ENCODE measurements around the gene PADI1. TPM values are rescaled to one million over a fixed set of nuclear protein-coding genes. Genes with fewer than 3 reads are reported as not detected.

PADI1 gene
- total RNA-seq, 1 experiment from 2014 or later: not detected

DNA sequence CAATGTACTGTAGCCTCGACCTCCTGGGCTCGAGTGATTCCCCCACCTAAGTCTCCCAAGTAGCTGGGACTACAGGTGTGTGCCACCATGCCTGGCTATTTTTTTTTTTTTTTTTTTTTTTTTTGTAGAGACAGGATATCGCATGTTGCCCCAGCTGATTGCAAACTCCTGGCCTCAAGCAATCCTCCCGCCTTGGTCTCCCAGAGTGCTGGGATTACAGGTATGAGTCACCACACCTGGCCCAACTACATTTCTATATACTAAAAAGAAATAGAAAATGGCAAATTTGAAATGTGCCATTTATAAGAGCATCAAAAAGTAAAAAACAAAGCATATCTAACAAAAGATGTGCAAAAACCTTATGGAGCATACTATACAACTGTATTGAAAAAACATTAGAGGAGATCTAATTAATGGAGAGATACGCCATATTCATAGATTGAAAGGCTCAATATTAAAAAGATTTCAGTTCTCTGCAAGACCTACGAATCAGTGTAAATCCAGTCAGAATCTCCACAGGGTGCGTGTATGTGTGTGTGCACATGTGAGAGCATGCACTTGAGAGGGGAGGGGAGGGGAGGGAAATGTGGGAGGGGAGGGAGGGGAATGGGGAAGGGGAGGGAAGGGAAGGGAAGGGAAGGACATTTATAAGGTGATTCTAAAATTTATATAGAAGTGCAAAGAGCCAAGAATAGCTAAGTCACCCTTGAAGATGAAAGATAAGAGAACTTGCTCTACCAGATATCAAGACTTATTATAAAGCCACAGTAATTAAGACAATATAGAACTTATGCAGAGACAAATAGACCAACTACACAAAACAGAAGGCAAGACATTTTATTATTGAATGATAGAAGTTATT, 87.6 kb downstream of the PADI1 start:
- BruUV-seq (replicated peaks): no TSS peak
- no peaks in the 10 kb centered on the region for H3K9me3 ChIP-seq
- CTCF ChIA-PET: no interaction called here
- Mint-ChIP-seq H3K27me3 (ENCODE audit: insufficient read depth, unreplicated experiment) (peaks cover 6% of the 10 kb centered on the region), H3K4me3 (ENCODE audit: unreplicated experiment) (no peak overlapping the region), H3K36me3 (ENCODE audit: insufficient read depth, unreplicated experiment) (no peaks in the 10 kb centered on the region), H3K4me1 (ENCODE audit: low read depth, unreplicated experiment) (no peaks in the 10 kb centered on the region), H3K9me3 (ENCODE audit: unreplicated experiment) (no peaks in the 10 kb centered on the region), H3K27ac (ENCODE audit: unreplicated experiment) (no peak overlapping the region)
- H3K27me3 ChIP-seq (replicated peaks; ENCODE audit: control insufficient read depth, insufficient read depth, low read length): no peaks in the 10 kb centered on the region
- POLR2A ChIA-PET: no interaction called here
- no peak for DNase-seq
- no peak overlapping the region for H3K4me3 ChIP-seq (ENCODE audit: low read depth, low read length)
- H3K4me1 ChIP-seq: no peaks in the 10 kb centered on the region
- intact Hi-C loops (cut with micrococcal nuclease; ENCODE audit: unreplicated experiment): no loop called here
- no peaks in the 10 kb centered on the region for H3K36me3 ChIP-seq (ENCODE audit: control insufficient read depth, insufficient read depth, low read length)
- TF ChIP-seq CTCF (IDR thresholded peaks at IDR 0.05; ENCODE audit: insufficient read depth in 1 of 2, low read depth in 1 of 2, low read length in 1 of 2, severe bottlenecking in 1 of 2, unreplicated experiment in 1 of 2): no peak

GRCh38 chr1:17293681-17294425, 88.9 kb downstream of the PADI1 start:
- Mint-ChIP-seq H3K4me1 (ENCODE audit: low read depth, unreplicated experiment) (no peaks in the 10 kb centered on the region), H3K36me3 (ENCODE audit: insufficient read depth, unreplicated experiment) (no peaks in the 10 kb centered on the region), H3K9me3 (ENCODE audit: unreplicated experiment) (peaks cover 2% of the 10 kb centered on the region), H3K27me3 (ENCODE audit: insufficient read depth, unreplicated experiment) (peaks cover 6% of the 10 kb centered on the region), H3K4me3 (ENCODE audit: unreplicated experiment) (no peak overlapping the region), H3K27ac (ENCODE audit: unreplicated experiment) (no peak overlapping the region)
- Histone ChIP-seq H3K27me3 (replicated peaks; ENCODE audit: control insufficient read depth, insufficient read depth, low read length) (no peaks in the 10 kb centered on the region), H3K36me3 (ENCODE audit: control insufficient read depth, insufficient read depth, low read length) (no peaks in the 10 kb centered on the region), H3K9me3 (no peaks in the 10 kb centered on the region), H3K4me1 (no peaks in the 10 kb centered on the region), H3K4me3 (ENCODE audit: low read depth, low read length) (no peak overlapping the region)
- ChIA-PET CTCF (no interaction called here), POLR2A (no interaction called here)
- intact Hi-C loops (cut with micrococcal nuclease; ENCODE audit: unreplicated experiment): no loop called here
- BruUV-seq (replicated peaks): no TSS peak
- no peak for TF ChIP-seq CTCF (IDR thresholded peaks at IDR 0.05; ENCODE audit: insufficient read depth in 1 of 2, low read depth in 1 of 2, low read length in 1 of 2, severe bottlenecking in 1 of 2, unreplicated experiment in 1 of 2)
- no peak for DNase-seq

DNA sequence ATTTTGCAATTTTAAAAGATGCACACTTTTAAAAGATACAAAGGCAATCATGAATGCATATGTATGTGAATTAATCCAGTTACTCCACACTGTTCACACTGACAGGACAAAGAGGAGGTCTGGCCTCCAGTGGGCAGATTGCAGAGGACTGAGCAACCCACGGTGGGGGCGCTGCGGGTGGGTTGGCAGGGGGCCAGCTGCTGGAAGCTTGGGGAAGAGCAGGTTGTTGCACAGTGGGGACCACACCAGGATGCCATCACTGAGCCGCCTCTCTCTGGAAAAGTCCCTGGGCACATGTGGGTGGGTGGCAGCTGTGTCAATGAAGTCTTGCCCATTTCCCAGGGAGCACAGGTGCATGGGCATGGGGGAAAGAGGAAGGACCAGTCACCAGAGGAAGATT, 90.4 kb downstream of the PADI1 start:
- H3K4me3 Mint-ChIP-seq (ENCODE audit: unreplicated experiment): no peak overlapping the region
- CTCF ChIA-PET: no interaction called here
- no peaks in the 10 kb centered on the region for H3K27me3 ChIP-seq (replicated peaks; ENCODE audit: control insufficient read depth, insufficient read depth, low read length)
- intact Hi-C loops (cut with micrococcal nuclease; ENCODE audit: unreplicated experiment): no loop called here
- no peaks in the 10 kb centered on the region for H3K4me1 Mint-ChIP-seq (ENCODE audit: low read depth, unreplicated experiment)
- H3K9me3 Mint-ChIP-seq (ENCODE audit: unreplicated experiment): peaks cover 9% of the 10 kb centered on the region
- H3K4me1 ChIP-seq: no peaks in the 10 kb centered on the region
- no peaks in the 10 kb centered on the region for H3K36me3 Mint-ChIP-seq (ENCODE audit: insufficient read depth, unreplicated experiment)
- H3K36me3 ChIP-seq (ENCODE audit: control insufficient read depth, insufficient read depth, low read length): no peaks in the 10 kb centered on the region
- no peak for DNase-seq
- no peaks in the 10 kb centered on the region for H3K9me3 ChIP-seq
- no peak overlapping the region for H3K27ac Mint-ChIP-seq (ENCODE audit: unreplicated experiment)
- peaks cover 6% of the 10 kb centered on the region for H3K27me3 Mint-ChIP-seq (ENCODE audit: insufficient read depth, unreplicated experiment)
- BruUV-seq (replicated peaks): no TSS peak
- POLR2A ChIA-PET: no interaction called here
- H3K4me3 ChIP-seq (ENCODE audit: low read depth, low read length): no peak overlapping the region
- TF ChIP-seq CTCF (IDR thresholded peaks at IDR 0.05; ENCODE audit: insufficient read depth in 1 of 2, low read depth in 1 of 2, low read length in 1 of 2, severe bottlenecking in 1 of 2, unreplicated experiment in 1 of 2): no peak

Small RNA genes lying within 50 kb of the gene (microRNA-seq; reads per million reads assigned to microRNA genes)
- gene MIR3972: not detected

Other genes starting within 250 kb of the PADI1 start
- gene MFAP2, start 224.5 kb upstream of the PADI1 start, total RNA-seq (2022): 20.5 and 22.7 TPM in 2 replicates
- gene ATP13A2, start 193.2 kb upstream of the PADI1 start, total RNA-seq (2022): 58.4 and 61.6 TPM in 2 replicates
- gene SDHB, start 151.1 kb upstream of the PADI1 start, total RNA-seq (2022): 85.1 and 91.5 TPM in 2 replicates
- gene PADI2, start 85.7 kb upstream of the PADI1 start, total RNA-seq (2022): 0.73 and 0.84 TPM in 2 replicates
- gene PADI3, start 44.0 kb downstream of the PADI1 start, total RNA-seq (2022): not detected in 2 replicates
- not detected in 2 replicates for gene PADI4, start 103.1 kb downstream of the PADI1 start, total RNA-seq (2022)
- gene PADI6, start 167.1 kb downstream of the PADI1 start, total RNA-seq (2022): not detected in 2 replicates
- gene RCC2, start 234.5 kb downstream of the PADI1 start, total RNA-seq (2022): 101 and 103 TPM in 2 replicates